GM19239 (cell line): ENCODE measurements around the gene TNFAIP8L3.

Experiments
- DNase-seq: peaks from one replicate; pipeline ENCODE4 v3.0.0; 2011; ENCODE audit warnings: low spot score; ENCODE audit not compliant: insufficient read length
- FAIRE-seq: peaks from 2 replicates; lab custom pipeline; 2011; peaks lifted over from hg19 to GRCh38; lab: Jason Lieb, UNC

TNFAIP8L3 gene

DNA sequence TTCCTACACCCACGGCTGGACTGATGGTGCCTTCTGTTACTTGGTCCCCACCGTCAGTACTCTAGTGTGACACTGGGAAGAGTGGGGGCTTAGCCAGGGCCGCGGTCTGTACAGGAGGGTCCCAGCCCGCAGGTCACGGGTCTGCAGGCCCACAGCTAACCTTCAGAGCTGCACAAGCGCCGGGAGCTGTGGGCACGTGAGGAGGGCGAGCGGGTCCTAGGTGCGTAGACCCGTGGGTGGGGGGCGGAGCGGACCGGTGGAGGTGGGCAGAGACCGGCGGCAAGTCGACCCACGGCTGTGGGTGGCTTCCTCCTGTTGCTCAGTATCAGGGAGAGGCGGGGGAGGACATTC, 1.2 kb downstream of the TNFAIP8L3 start:
- DNase-seq = no peak

GRCh38 chr15:51092480-51093040, 2.1 kb downstream of the TNFAIP8L3 start:
- DNase-seq = no peak
- no peak for FAIRE-seq

More for the DNA sequence above, 1.2 kb downstream of the TNFAIP8L3 start:
- no peak for FAIRE-seq

GRCh38 chr15:51090753-51091152, 4.0 kb downstream of the TNFAIP8L3 start:
- no peak for FAIRE-seq
- no peak for DNase-seq

GRCh38 chr15:51089699-51090453, 4.8 kb downstream of the TNFAIP8L3 start:
- FAIRE-seq = no peak

GRCh38 chr15:51089041-51089440, 5.7 kb downstream of the TNFAIP8L3 start:
- DNase-seq = no peak
- no peak for FAIRE-seq

More at GRCh38 chr15:51089699-51090453, 4.8 kb downstream of the TNFAIP8L3 start:
- DNase-seq = no peak

DNA sequence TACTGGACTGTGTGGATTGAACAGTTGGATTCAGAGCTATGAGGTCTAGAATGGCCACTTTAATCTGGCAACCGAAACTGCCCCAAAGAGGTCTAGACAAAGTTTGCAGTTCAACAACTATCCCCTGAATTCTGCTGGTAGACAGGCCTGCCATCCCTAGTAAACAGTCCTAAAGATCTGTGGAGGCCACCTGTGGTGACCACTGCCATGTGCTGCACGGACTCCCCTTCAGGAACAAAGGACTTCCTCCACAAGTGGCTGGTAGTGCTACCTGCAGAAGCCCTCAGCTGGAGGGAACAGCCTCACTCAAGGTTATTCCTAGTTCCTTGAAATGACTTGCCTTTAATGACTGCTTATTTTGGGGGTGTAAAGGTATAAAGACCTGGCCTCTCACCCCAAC, 6.1 kb downstream of the TNFAIP8L3 start:
- FAIRE-seq = no peak
- DNase-seq = no peak

GRCh38 chr15:51087513-51087912, 7.2 kb downstream of the TNFAIP8L3 start:
- FAIRE-seq = no peak

GRCh38 chr15:51086409-51086808, 8.3 kb downstream of the TNFAIP8L3 start:
- FAIRE-seq = no peak
- no peak for DNase-seq

More at GRCh38 chr15:51087513-51087912, 7.2 kb downstream of the TNFAIP8L3 start:
- no peak for DNase-seq

GRCh38 chr15:51085764-51086163, 8.9 kb downstream of the TNFAIP8L3 start:
- DNase-seq = no peak
- no peak for FAIRE-seq

DNA sequence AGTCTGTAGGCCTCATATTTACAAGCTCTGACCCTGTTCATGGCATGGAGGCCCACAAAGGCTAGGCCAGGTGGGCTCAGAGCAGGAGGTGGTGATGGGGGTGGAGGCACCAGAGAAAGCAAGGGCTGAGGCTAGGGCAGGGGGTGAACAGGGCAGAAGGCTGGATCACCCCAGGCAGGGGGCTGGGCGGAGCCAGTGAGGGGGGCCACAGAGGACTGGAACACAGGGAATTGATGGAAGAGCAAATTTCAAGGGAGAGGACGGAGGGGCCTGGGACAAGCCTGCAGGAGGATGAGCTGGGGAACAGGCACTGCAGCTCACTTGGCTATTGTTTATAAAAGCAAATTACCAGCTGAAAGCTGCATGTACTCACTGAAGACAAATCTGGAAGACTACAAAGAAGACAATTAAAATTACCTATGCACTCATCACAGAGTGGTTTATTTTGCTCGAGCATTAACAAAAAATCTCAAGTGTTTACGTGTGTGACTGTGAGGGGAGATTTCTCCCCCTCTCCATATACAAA, 11.0 kb downstream of the TNFAIP8L3 start:
- DNase-seq (no peak), FAIRE-seq (no peak)

GRCh38 chr15:51082246-51082645, 12.5 kb downstream of the TNFAIP8L3 start:
- DNase-seq (no peak), FAIRE-seq (no peak)

- no peak for DNase-seq
- no peak for FAIRE-seq
These were observed 14.4 kb downstream of the TNFAIP8L3 start for GRCh38 chr15:51080286-51080685.

DNA sequence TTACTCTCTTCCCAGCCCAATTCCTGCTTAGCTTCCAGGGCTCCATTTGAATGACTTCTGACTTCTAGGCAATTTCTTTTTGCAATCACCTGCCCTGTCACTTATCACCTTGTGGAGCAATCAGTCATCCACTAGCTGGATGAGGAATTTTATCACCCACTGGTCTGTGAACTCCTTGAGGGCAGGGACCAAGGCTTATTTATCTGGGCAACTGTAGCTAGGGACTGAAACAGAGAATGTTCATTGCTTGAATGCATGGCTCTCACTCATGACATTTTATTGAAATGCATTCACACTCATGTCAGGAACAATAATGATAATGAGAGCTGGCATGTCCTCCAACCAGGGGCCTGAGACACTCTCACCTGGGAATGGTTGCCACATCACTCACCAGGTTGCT, 15.5 kb downstream of the TNFAIP8L3 start:
- DNase-seq (no peak), FAIRE-seq (no peak)

DNA sequence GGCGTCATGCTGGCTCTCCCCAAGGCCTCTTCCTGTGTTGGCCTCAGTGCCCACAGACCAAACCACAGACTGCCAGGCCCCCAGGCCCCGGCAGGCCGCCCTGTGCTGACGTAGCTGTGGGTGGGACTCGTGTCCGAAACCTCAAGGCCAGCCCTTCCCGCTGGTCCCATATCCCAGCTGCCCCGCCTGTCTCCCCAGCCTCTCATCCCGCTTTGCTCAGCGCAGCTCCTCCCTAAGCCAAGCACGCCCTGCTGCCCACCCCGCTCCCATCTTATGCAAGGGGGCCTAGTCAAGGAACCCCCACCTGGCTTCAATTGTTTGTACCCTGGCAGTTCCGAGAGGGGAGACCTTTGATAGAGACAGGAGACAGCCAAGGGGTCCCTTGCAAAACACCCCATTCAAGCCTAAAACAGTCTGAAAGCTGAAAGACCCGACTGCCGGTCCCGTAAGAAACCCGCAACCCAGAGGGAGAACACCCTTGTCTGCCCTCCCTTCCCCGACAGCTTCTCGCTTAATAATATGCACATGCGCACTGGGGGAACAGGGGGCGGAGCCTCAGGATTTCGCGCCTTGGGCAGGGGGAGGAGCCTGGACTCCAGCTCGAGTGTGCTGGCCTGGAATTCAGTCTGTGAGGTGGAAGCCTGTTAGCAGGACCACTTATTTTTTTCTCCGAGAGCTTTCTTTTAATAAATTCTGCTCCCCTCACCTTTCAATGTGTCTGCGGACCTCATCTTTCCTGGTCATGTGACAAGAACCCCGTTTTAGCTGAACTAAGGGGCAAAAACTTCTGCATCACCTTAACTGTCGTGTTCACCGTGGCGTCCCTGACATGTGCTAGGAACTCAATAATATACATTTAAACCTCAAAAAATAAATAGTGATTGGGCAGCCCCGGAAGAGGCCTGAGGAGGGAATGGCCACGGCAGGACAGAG, 17.2 kb downstream of the TNFAIP8L3 start:
- FAIRE-seq (peak; percentile 84), DNase-seq (peak; percentile 48)

- no peak for FAIRE-seq
These were observed 18.0 kb downstream of the TNFAIP8L3 start for GRCh38 chr15:51076524-51077220.

DNA sequence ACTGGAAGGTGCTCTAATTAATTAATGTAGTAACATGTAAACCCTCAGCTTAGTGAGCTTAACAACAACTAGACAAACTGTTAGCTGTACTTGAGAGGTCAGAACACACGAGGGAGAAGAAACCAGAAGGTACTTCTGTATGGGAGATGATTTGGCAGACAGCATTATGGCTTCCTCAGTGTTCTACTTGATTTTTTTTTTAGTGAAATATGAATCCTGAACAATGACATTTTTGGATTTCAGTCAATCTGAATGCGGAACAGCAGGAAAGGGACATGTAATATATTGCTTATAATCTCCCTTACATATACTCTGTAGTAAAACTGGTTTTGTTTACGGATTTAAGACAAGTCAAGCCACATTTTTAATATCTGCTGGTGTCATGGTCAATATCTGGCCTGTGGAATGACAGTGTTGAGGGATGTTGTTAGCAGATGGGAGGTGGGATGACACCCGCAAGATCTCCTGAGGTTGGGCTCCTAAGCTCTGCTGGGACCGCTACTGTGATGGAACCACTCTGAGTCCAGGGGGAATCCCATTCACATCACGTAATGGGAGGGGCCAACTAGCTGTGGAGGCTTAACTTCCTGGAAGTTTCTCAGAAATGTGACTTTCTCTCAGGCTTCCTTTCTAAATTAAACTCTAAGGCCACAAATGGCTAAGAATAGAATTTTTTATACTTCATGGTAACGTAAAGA, 18.7 kb downstream of the TNFAIP8L3 start:
- DNase-seq (no peak), FAIRE-seq (peak; percentile 8)

More at GRCh38 chr15:51076524-51077220, 18.0 kb downstream of the TNFAIP8L3 start:
- no peak for DNase-seq

DNA sequence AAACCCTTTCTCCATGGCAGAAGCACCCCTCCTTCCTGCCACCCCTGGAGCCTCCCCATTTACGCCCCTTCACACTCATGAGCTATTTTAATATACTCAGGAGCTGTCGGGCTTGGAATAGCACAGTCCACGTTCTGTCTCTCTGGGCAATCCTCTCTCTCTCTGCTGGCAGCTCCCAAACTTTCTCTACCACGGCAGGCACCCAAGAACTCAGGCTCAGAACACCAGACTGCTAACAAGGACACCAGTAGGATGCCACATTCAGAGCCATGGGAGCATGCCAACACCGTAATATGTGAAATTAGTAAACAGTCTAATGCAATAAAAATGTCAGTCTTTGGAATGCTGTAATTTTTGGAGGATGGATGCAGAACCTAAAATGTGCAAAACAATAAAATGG, 19.3 kb downstream of the TNFAIP8L3 start:
- FAIRE-seq = no peak
- DNase-seq = no peak

DNA sequence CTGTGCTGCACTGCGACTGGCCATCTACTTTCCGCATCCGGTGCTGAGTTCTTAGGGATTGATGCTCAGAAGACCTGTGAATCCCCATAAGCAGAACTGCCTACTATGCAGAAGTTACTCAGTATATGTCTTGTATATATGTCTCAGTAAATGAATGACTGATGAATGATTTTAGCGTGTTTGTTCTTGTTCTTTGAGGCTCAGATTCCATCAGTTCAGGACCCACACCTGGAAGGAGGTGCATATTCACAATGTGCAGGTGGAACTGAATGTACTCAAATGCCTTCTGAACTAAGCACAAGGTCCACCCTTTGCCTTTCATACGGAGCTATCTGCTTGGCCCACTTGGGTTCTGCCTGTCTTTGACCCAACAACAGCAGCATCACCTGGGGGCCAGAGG, 19.8 kb downstream of the TNFAIP8L3 start:
- FAIRE-seq (no peak), DNase-seq (no peak)

DNA sequence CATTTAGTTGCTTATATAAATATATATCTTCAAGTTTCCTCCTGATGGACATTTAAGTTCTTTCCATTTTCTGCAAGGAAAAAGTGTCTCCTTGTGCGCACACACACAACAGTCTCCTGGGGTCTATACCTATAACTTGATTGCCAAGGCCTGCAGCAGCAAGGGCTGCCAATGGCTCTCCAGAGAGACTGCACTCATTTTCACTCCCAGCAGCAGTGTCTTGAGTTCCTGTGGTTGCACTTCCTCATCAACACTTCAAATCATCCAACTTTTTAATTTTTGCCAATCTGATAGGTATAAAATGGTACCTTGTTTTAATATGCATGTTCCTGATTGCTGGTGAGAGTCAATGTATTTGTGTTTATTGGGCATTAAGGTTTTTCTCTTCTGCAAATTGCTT, 23.1 kb downstream of the TNFAIP8L3 start:
- FAIRE-seq (no peak), DNase-seq (no peak)
